Peyer's patch (tissue), 4 donors: ENCODE data around the gene RIC1. TPM values are rescaled to one million over a fixed set of nuclear protein-coding genes. Genes with fewer than 3 reads are reported as not detected.
"Not testable (repeated sequence)": the region's sequence is repeated elsewhere in the genome, so short reads cannot be mapped to it uniquely, and the experiment has no call there.

ENCODE experiments used
- DNase-seq, 3 donors: peaks; one replicate each; pipeline ENCODE4 v3.0.0-alpha.2; 2017 to 2019
- H3K27ac ChIP-seq, 4 donors: fragments of 200-600 bp; sonication (generic); one replicate each; pipeline ENCODE4 v1.5.1; 2016 to 2019
- H3K27me3 ChIP-seq, 2 donors: fragments of 200-600 bp; sonication (generic); one replicate each; pipeline ENCODE4 v1.5.1; 2019
- H3K36me3 ChIP-seq, 3 donors: fragments of 200-600 bp; sonication (generic); one replicate each; pipeline ENCODE4 v1.5.1; 2016 to 2019
- H3K4me1 ChIP-seq, 4 donors: fragments of 200-600 bp; sonication (generic); one replicate each; pipeline ENCODE4 v1.5.1; 2016 to 2019
- H3K4me3 ChIP-seq, 4 donors: fragments of 200-600 bp; sonication (generic); 1 replicate in 3 of 4; 2 replicates in 1 of 4; pipeline ENCODE4 v1.5.1; 2016 to 2019; ENCODE audit warnings: mild to moderate bottlenecking in 1 of 4
- H3K9me3 ChIP-seq, 4 donors: fragments of 200-600 bp; sonication (generic); one replicate each; pipeline ENCODE4 v1.5.1; 2016 to 2019; ENCODE audit warnings: mild to moderate bottlenecking in 1 of 4
- CTCF ChIP-seq, 6 experiments: fragments of 450-650 bp in 4 of 6; fragments of 200-600 bp in 2 of 6; sonication (generic) in 1 of 6; IDR thresholded peaks; one replicate each; pipeline ENCODE4 v1.5.1; 2017 to 2019; ENCODE audit warnings: antibody characterized with exemption in 6 of 6, mild to moderate bottlenecking in 3 of 6, moderate library complexity in 1 of 6
- POLR2A ChIP-seq, 2 donors: fragments of 450-650 bp; IDR thresholded peaks; one replicate each; pipeline ENCODE4 v1.5.1; 2017; ENCODE audit warnings: antibody characterized with exemption in 2 of 2, mild to moderate bottlenecking in 2 of 2, moderate library complexity in 2 of 2
- total RNA-seq, 4 donors: library from RNA; depleted of rRNA; stranded (reverse); fragments of >200 nt; gene quantifications; one replicate each; pipeline ENCODE4 v1.1.0, GENCODE V29; 2016

Gene RIC1
- total RNA-seq, 4 donors from 2014 or later = 31.1 to 49.6 (median 39.2) TPM

DNA sequence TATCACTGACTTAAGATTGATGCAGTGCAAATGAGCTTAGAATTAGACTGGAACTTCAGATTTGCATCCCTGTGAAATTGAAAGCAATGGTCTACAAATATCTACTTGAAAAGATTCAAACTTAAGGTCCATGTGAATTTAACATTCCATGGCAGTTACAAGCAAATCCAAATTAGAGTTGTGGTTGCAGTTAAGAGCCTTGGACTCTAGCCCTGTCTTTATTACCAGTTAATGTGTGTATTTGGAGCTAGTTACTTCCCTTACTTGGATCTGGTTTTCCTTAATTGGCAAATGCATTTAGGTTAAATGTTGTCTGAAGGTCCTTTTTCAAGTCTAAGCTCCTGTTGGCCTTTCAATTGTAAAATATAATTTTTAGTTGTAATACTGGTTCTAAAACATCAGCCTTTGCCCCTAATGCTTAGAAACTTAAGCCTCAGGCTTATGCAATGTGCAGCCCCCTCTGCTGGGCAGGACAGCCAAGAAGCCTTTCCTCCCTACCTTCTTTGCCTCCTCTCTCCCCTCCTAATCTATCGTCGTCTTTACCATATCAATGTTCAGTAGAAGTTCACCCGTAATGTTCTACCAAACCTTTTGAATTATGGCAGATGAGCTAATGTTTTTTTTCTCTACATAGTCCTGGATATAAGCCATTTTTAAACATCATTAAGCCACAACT, 144.6 kb downstream of the RIC1 start:
- no peak for DNase-seq
- Histone ChIP-seq H3K36me3 (peaks cover 0 to 90% (median 4%) of the 10 kb centered on the region in 3 donors), H3K4me3 (no peak overlapping the region), H3K4me1 (no peaks in the 10 kb centered on the region), H3K9me3 (peaks cover 0 to under 1% (median 0%) of the 10 kb centered on the region in 4 donors), H3K27me3 (no peaks in the 10 kb centered on the region), H3K27ac (no peak overlapping the region)
- no peak for TF ChIP-seq POLR2A (IDR thresholded peaks at IDR 0.05)
- TF ChIP-seq CTCF (IDR thresholded peaks at IDR 0.05) = no peak

DNA sequence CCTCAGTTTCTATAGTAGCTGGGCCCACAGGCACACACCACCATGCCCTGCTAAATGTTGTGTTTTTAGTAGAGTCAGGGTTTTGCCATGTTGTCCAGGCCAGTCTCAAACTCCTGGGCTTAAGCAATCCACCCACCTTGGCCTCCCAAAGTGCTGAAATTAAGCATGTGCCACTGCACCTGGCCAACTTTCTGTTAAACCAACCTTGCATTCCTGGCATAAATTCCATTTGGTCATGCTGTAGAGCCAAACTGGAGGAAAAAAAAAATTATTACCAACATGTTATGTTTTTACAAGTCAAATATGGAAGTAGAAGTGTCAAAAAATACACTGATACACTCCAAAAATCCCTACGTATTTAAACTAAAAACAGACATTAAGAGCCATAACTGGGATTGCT, 149.9 kb downstream of the RIC1 start:
- DNase-seq = no peak

GRCh38 chr9:5779705-5780218, 150.9 kb downstream of the RIC1 start:
- H3K27me3 ChIP-seq, DNase-seq, H3K4me3 ChIP-seq, H3K4me1 ChIP-seq, H3K9me3 ChIP-seq, H3K27ac ChIP-seq: not testable (repeated sequence)
- peaks cover 0 to 67% (median 4%) of the 10 kb centered on the region in 3 donors for H3K36me3 ChIP-seq

More for the DNA sequence above, 149.9 kb downstream of the RIC1 start:
- H3K9me3 ChIP-seq = peaks cover 0 to 9% (median 0%) of the 10 kb centered on the region in 4 donors
- H3K4me1 ChIP-seq = no peaks in the 10 kb centered on the region
- no peak overlapping the region for H3K27ac ChIP-seq
- peaks cover 0 to 77% (median 4%) of the 10 kb centered on the region in 3 donors for H3K36me3 ChIP-seq
- no peak overlapping the region for H3K4me3 ChIP-seq
- H3K27me3 ChIP-seq = no peaks in the 10 kb centered on the region
- TF ChIP-seq POLR2A (IDR thresholded peaks at IDR 0.05) (no peak), CTCF (IDR thresholded peaks at IDR 0.05) (no peak)

DNA sequence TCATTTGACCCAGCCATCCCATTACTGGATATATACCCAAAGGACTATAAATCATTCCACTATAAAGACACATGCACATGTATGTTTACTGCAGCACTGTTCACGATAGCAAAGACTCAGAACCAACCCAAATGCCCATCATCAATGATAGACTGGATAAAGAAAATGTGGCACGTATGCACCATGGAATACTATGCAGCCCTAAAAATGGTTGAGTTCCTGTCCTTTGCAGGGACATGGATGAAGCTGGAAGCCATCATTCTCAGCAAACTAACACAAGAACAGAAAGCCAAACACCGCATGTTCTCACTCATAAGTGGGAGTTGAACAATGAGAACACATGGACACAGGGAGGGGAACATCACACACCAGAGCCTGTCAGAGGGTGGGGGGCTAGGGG, 154.5 kb downstream of the RIC1 start:
- not testable (repeated sequence) for H3K9me3 ChIP-seq, H3K27ac ChIP-seq, DNase-seq, H3K4me3 ChIP-seq, H3K4me1 ChIP-seq, H3K27me3 ChIP-seq
- peaks cover 0 to 60% (median 1%) of the 10 kb centered on the region in 3 donors for H3K36me3 ChIP-seq

- Histone ChIP-seq H3K27ac (no peak overlapping the region), H3K4me3 (no peak overlapping the region), H3K36me3 (peaks cover 0 to 55% (median 0%) of the 10 kb centered on the region in 3 donors), H3K27me3 (no peaks in the 10 kb centered on the region), H3K9me3 (peaks cover 0 to 4% (median 0%) of the 10 kb centered on the region in 4 donors), H3K4me1 (no peaks in the 10 kb centered on the region)
- TF ChIP-seq CTCF (IDR thresholded peaks at IDR 0.05) (no peak), POLR2A (IDR thresholded peaks at IDR 0.05) (no peak)
- no peak for DNase-seq
Measured at GRCh38 chr9:5783982-5784381, 155.1 kb downstream of the RIC1 start.

- Histone ChIP-seq H3K36me3 (peaks cover 0 to 47% (median 0%) of the 10 kb centered on the region in 3 donors), H3K9me3 (no peaks in the 10 kb centered on the region), H3K4me3 (no peak overlapping the region), H3K4me1 (no peaks in the 10 kb centered on the region), H3K27ac (no peak overlapping the region), H3K27me3 (no peaks in the 10 kb centered on the region)
- DNase-seq = no peak
- TF ChIP-seq CTCF (IDR thresholded peaks at IDR 0.05) (no peak), POLR2A (IDR thresholded peaks at IDR 0.05) (no peak)
Measured at GRCh38 chr9:5784526-5785315, 155.8 kb downstream of the RIC1 start.
